Naive thymus-derived CD8-positive, alpha-beta T cell (primary cell): ENCODE measurements around the gene E2F3. TPM values are rescaled to one million over a fixed set of nuclear protein-coding genes. Genes with fewer than 3 reads are reported as not detected.
A peak's percentile ranks its signal among the peaks of the same experiment; 100 is the strongest.
"Not testable (repeated sequence)": the region's sequence is repeated elsewhere in the genome, so short reads cannot be mapped to it uniquely, and the experiment has no call there.

ENCODE experiments used
- ATAC-seq, 2 donors: fragments of 150-1000 bp; cut with Tn5 transposase in 1 of 2; sonication (Bioruptor Pico), chemical (Tn5 transposase) in 1 of 2; 1 replicate in 1 of 2; 2 replicates in 1 of 2; pipeline ENCODE4 v1.10.0; 2021; ENCODE audit warnings: mild to moderate bottlenecking in 2 of 2, moderate library complexity in 2 of 2
- POLR2A ChIA-PET: fragments of 350-600 bp; sonication (Branson Sonifier 250); formaldehyde crosslinking; loops from one replicate; lab custom pipeline; 2021; ENCODE audit warnings: antibody characterized with exemption; lab: Charles Lee
- DNase-seq, 10 donors: peaks; one replicate each; pipeline versions ENCODE4 v3.0.0 to v3.0.0-alpha.2; 2020 to 2022
- H3K27ac Mint-ChIP-seq, 10 donors: one replicate each; pipeline ENCODE4 v1.8.0; 2020 to 2022; ENCODE audit warnings: mild to moderate bottlenecking in 10 of 10, mixed read lengths in 10 of 10, moderate library complexity in 4 of 10, inconsistent platforms in 1 of 10
- H3K27me3 Mint-ChIP-seq, 5 donors: one replicate each; pipeline ENCODE4 v1.8.0; 2021 to 2022; ENCODE audit warnings: mixed read lengths in 5 of 5
- H3K36me3 Mint-ChIP-seq, 3 donors: one replicate each; pipeline ENCODE4 v1.8.0; 2020 to 2022; ENCODE audit warnings: mixed read lengths in 3 of 3, mild to moderate bottlenecking in 2 of 3, inconsistent platforms in 1 of 3
- H3K4me1 Mint-ChIP-seq, 4 donors: one replicate each; pipeline ENCODE4 v1.8.0; 2021 to 2022; ENCODE audit warnings: mixed read lengths in 4 of 4
- H3K4me3 Mint-ChIP-seq, 10 donors: one replicate each; pipeline ENCODE4 v1.8.0; 2020 to 2022; ENCODE audit warnings: mild to moderate bottlenecking in 10 of 10, mixed read lengths in 10 of 10, moderate library complexity in 6 of 10, inconsistent platforms in 1 of 10
- H3K9me3 Mint-ChIP-seq, 9 donors: one replicate each; pipeline ENCODE4 v1.8.0; 2020 to 2022; ENCODE audit warnings: mixed read lengths in 9 of 9, mild to moderate bottlenecking in 3 of 9, inconsistent platforms in 1 of 9, moderate library complexity in 1 of 9
- polyA plus RNA-seq, 3 donors: library from polyadenylated mRNA; unstranded; fragments of 300-500 nt; fragmentation: Illumina TruSeq; gene quantifications; one replicate each; pipeline ENCODE4 v1.2.3, GENCODE V29; 2021
- total RNA-seq, 8 experiments: library from RNA in 2 of 8; stranded (reverse) in 2 of 8; gene quantifications; one replicate each; pipeline ENCODE4 v1.2.3 and lab custom pipeline; 2021 to 2026

The E2F3 gene
- total and polyA plus RNA-seq, 5 experiments from 2014 or later: 4.9 to 45.2 (median 8.0) TPM

- H3K36me3 Mint-ChIP-seq: peaks cover 0 to 3% (median 2%) of the 10 kb centered on the region in 3 donors
- no peaks in the 10 kb centered on the region for H3K27me3 Mint-ChIP-seq
- no peak overlapping the region for H3K27ac Mint-ChIP-seq
- ATAC-seq (no peak), DNase-seq (no peak)
- H3K4me1 Mint-ChIP-seq: no peaks in the 10 kb centered on the region
- POLR2A ChIA-PET: no interaction called here
- H3K4me3 Mint-ChIP-seq: no peak overlapping the region
- H3K9me3 Mint-ChIP-seq: no peaks in the 10 kb centered on the region
Measured at GRCh38 chr6:20498041-20498385, 96.3 kb downstream of the E2F3 start.

- Mint-ChIP-seq H3K36me3 (no peaks in the 10 kb centered on the region), H3K4me1 (no peaks in the 10 kb centered on the region), H3K9me3 (no peaks in the 10 kb centered on the region), H3K4me3 (no peak overlapping the region), H3K27ac (no peak overlapping the region), H3K27me3 (peaks cover 0 to 7% (median 0%) of the 10 kb centered on the region in 5 donors)
- DNase-seq: no peak
- no peak for ATAC-seq
- POLR2A ChIA-PET: no interaction called here
Measured at GRCh38 chr6:20509212-20509611, 107.5 kb downstream of the E2F3 start.

- ATAC-seq (no peak), DNase-seq (no peak)
- POLR2A ChIA-PET: no interaction called here
- no peaks in the 10 kb centered on the region for H3K4me1 Mint-ChIP-seq
- H3K36me3 Mint-ChIP-seq: no peaks in the 10 kb centered on the region
- no peak overlapping the region for H3K27ac Mint-ChIP-seq
- H3K27me3 Mint-ChIP-seq: peaks cover 0 to 7% (median 0%) of the 10 kb centered on the region in 5 donors
- no peak overlapping the region for H3K4me3 Mint-ChIP-seq
- H3K9me3 Mint-ChIP-seq: no peaks in the 10 kb centered on the region
Measured at GRCh38 chr6:20511852-20512251, 110.2 kb downstream of the E2F3 start.

GRCh38 chr6:20525208-20525607 lies 123.5 kb downstream of the E2F3 start:
- H3K4me3 Mint-ChIP-seq, ATAC-seq, H3K27ac Mint-ChIP-seq, POLR2A ChIA-PET, DNase-seq, H3K27me3 Mint-ChIP-seq, H3K36me3 Mint-ChIP-seq, H3K9me3 Mint-ChIP-seq: not testable (repeated sequence)
- peaks cover 6 to 12% (median 9%) of the 10 kb centered on the region in 4 donors for H3K4me1 Mint-ChIP-seq

- DNase-seq: peak in 4 of 10 donors; percentile 6 to 65 (median 62)
- Mint-ChIP-seq H3K27ac (peak overlapping the region in 4 of 10 donors; percentile 31 to 75 (median 52)), H3K4me3 (peak overlapping the region in 5 of 10 donors; percentile 22 to 61 (median 39))
- ATAC-seq: peak; percentile 77 to 81
- not testable (repeated sequence) for H3K9me3 Mint-ChIP-seq, H3K36me3 Mint-ChIP-seq, H3K4me1 Mint-ChIP-seq, H3K27me3 Mint-ChIP-seq
- POLR2A ChIA-PET: interaction anchor here (0.7 kb wide), 1 partner anchor 125 kb away, joined by 3 read pairs; no protein-coding TSS in a partner anchor
Measured at GRCh38 chr6:20529086-20529448, 127.4 kb downstream of the E2F3 start.

GRCh38 chr6:20532881-20533280 lies 131.2 kb downstream of the E2F3 start:
- peaks cover 19 to 37% (median 33%) of the 10 kb centered on the region in 4 donors for H3K4me1 Mint-ChIP-seq
- DNase-seq (no peak), ATAC-seq (no peak)
- peak overlapping the region in 2 of 10 donors; percentile 7 to 33 for H3K4me3 Mint-ChIP-seq
- H3K27me3 Mint-ChIP-seq: peaks cover 0 to 4% (median 0%) of the 10 kb centered on the region in 5 donors
- POLR2A ChIA-PET: interaction anchor here (0.8 to 1.0 kb wide), 2 partner anchors 167 to 242 kb away, joined by 3 to 7 read pairs; no protein-coding TSS in a partner anchor
- peak overlapping the region in 2 of 10 donors; percentile 21 to 37 for H3K27ac Mint-ChIP-seq
- peaks cover 0 to 17% (median 7%) of the 10 kb centered on the region in 3 donors for H3K36me3 Mint-ChIP-seq
- no peaks in the 10 kb centered on the region for H3K9me3 Mint-ChIP-seq

- Mint-ChIP-seq H3K9me3 (no peaks in the 10 kb centered on the region), H3K36me3 (peaks cover 0 to 22% (median 7%) of the 10 kb centered on the region in 3 donors), H3K27ac (peak overlapping the region in 9 of 10 donors; percentile 98 to 100 (median 99)), H3K27me3 (peaks cover 0 to 4% (median 0%) of the 10 kb centered on the region in 5 donors), H3K4me1 (peaks cover 20 to 37% (median 35%) of the 10 kb centered on the region in 4 donors), H3K4me3 (peak overlapping the region; percentile 51 to 99 (median 96))
- ATAC-seq (no peak), DNase-seq (no peak)
- POLR2A ChIA-PET: interaction anchor here (0.8 to 1.4 kb wide), 4 partner anchors 130 to 243 kb away, joined by 3 to 10 read pairs (median 7); no protein-coding TSS in a partner anchor
Measured at GRCh38 chr6:20533746-20534294, 132.1 kb downstream of the E2F3 start.

GRCh38 chr6:20534295-20535262 lies 132.9 kb downstream of the E2F3 start, which contains the start of gene CDKAL1:
TSS of gene CDKAL1 (plus strand) at chr6:20534457. CDS start at chr6:20546351, 11,894 bp downstream.
- Mint-ChIP-seq H3K36me3 (peaks cover 0 to 27% (median 7%) of the 10 kb centered on the region in 3 donors), H3K27ac (peak within 1 kb of the TSS; percentile 98 to 100 (median 99)), H3K9me3 (no peaks in the 10 kb centered on the region), H3K4me3 (peak within 1 kb of the TSS; percentile 94 to 99 (median 96)), H3K27me3 (peaks cover 0 to 4% (median 0%) of the 10 kb centered on the region in 5 donors), H3K4me1 (peaks cover 24 to 43% (median 39%) of the 10 kb centered on the region in 4 donors)
- DNase-seq (peak; percentile 72 to 95 (median 87)), ATAC-seq (peak; percentile 87 to 98)
- POLR2A ChIA-PET: interaction anchor here (0.8 to 1.4 kb wide), 3 partner anchors 131 to 215 kb away, joined by 3 to 10 read pairs (median 7); no protein-coding TSS in a partner anchor

- Mint-ChIP-seq H3K9me3 (no peaks in the 10 kb centered on the region), H3K36me3 (peaks cover 0 to 55% (median 13%) of the 10 kb centered on the region in 3 donors), H3K4me1 (peaks cover 33 to 71% (median 60%) of the 10 kb centered on the region in 4 donors), H3K27ac (peak overlapping the region in 2 of 10 donors; percentile 13 to 52), H3K4me3 (peak overlapping the region in 1 of 10 donors; percentile 8), H3K27me3 (no peaks in the 10 kb centered on the region)
- DNase-seq (no peak), ATAC-seq (no peak)
- POLR2A ChIA-PET: no interaction called here
Measured at GRCh38 chr6:20538131-20538662, 136.5 kb downstream of the E2F3 start.

GRCh38 chr6:20538907-20539306 lies 137.2 kb downstream of the E2F3 start:
- peak overlapping the region in 1 of 10 donors; percentile 68 for H3K27ac Mint-ChIP-seq
- no peak for ATAC-seq
- POLR2A ChIA-PET: no interaction called here
- H3K4me1 Mint-ChIP-seq: peaks cover 34 to 75% (median 62%) of the 10 kb centered on the region in 4 donors
- peaks cover 0 to 57% (median 13%) of the 10 kb centered on the region in 3 donors for H3K36me3 Mint-ChIP-seq
- H3K4me3 Mint-ChIP-seq: no peak overlapping the region
- no peaks in the 10 kb centered on the region for H3K9me3 Mint-ChIP-seq
- no peaks in the 10 kb centered on the region for H3K27me3 Mint-ChIP-seq
- no peak for DNase-seq

- Mint-ChIP-seq H3K36me3 (peaks cover 0 to 60% (median 13%) of the 10 kb centered on the region in 3 donors), H3K4me1 (peaks cover 34 to 75% (median 59%) of the 10 kb centered on the region in 4 donors), H3K27me3 (no peaks in the 10 kb centered on the region), H3K9me3 (no peaks in the 10 kb centered on the region), H3K4me3 (no peak overlapping the region), H3K27ac (peak overlapping the region in 2 of 10 donors; percentile 13 to 17)
- POLR2A ChIA-PET: no interaction called here
- ATAC-seq (no peak), DNase-seq (no peak)
Measured at GRCh38 chr6:20539387-20539786, 137.7 kb downstream of the E2F3 start.

- Mint-ChIP-seq H3K9me3 (no peaks in the 10 kb centered on the region), H3K4me3 (no peak overlapping the region)
- no peak for ATAC-seq
Measured at GRCh38 chr6:20540683-20541082, 139.0 kb downstream of the E2F3 start.

More at GRCh38 chr6:20540683-20541082, 139.0 kb downstream of the E2F3 start:
- POLR2A ChIA-PET: no interaction called here
- Mint-ChIP-seq H3K4me1 (peaks cover 26 to 71% (median 50%) of the 10 kb centered on the region in 4 donors), H3K27ac (peak overlapping the region in 1 of 10 donors; percentile 10), H3K27me3 (no peaks in the 10 kb centered on the region), H3K36me3 (peaks cover 0 to 66% (median 13%) of the 10 kb centered on the region in 3 donors)
- no peak for DNase-seq
